VCaP (cell line): ENCODE measurements around the gene LYRM2.
A peak's percentile ranks its signal among the peaks of the same experiment; 100 is the strongest.
"Not testable (repeated sequence)": the region's sequence is repeated elsewhere in the genome, so short reads cannot be mapped to it uniquely, and the experiment has no call there.

Source experiments
- H3K27ac ChIP-seq: fragments of 450-650 bp; 2 replicates; pipeline ENCODE4 v1.5.1; 2017
- TF ChIP-seq, protein P1 (sequence below): fragments of 450-650 bp; conservative IDR thresholded peaks from 2 replicates; pipeline ENCODE4 v1.5.1; 2017; ENCODE audit warnings: mild to moderate bottlenecking, moderate library complexity

LYRM2 gene

DNA sequence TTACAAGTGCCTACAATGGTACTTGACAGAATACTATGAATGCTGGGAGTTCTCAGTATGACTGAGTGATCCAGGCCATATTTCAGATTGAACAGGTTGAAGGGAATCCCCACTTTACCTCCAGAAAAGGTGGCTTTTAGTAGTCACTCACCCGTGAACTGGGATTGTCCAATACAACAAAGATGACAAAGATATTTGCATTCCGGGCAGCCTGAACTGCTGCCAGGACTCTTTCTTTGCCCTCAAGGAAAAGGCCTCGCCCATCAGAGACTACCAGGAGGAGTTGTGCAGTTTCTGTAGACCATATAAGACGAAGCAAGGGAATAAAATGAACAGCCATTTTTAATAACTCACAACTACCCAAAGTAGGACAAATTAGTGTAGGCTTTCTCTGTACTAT lies 6.3 kb upstream of the LYRM2 start:
- H3K27ac ChIP-seq: no peak overlapping the region
- TF ChIP-seq, protein P1, sequence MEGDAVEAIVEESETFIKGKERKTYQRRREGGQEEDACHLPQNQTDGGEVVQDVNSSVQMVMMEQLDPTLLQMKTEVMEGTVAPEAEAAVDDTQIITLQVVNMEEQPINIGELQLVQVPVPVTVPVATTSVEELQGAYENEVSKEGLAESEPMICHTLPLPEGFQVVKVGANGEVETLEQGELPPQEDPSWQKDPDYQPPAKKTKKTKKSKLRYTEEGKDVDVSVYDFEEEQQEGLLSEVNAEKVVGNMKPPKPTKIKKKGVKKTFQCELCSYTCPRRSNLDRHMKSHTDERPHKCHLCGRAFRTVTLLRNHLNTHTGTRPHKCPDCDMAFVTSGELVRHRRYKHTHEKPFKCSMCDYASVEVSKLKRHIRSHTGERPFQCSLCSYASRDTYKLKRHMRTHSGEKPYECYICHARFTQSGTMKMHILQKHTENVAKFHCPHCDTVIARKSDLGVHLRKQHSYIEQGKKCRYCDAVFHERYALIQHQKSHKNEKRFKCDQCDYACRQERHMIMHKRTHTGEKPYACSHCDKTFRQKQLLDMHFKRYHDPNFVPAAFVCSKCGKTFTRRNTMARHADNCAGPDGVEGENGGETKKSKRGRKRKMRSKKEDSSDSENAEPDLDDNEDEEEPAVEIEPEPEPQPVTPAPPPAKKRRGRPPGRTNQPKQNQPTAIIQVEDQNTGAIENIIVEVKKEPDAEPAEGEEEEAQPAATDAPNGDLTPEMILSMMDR: no peak

DNA sequence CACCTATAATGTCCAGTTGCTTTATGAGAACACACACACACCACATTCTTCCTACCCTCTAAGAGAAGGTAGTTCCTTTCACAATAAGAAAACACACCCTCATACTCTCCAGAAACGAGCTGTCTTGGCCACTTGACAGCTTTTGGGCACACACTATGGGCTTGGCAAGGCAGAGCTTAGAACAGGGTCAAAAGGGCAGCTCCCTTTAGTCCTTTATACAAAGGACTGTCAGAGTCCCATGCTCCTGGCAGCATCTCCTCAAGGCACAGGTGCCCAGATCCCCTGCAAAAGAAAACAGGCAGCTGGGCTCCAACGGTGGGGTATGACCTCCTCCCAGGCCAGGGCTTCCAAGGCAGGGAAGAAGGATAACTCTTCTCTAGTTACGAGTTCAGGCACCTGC lies 4.9 kb upstream of the LYRM2 start:
- TF ChIP-seq, protein P1: no peak
- peak overlapping the region; percentile 27; the same call in 1 of the 2 replicates for H3K27ac ChIP-seq

DNA sequence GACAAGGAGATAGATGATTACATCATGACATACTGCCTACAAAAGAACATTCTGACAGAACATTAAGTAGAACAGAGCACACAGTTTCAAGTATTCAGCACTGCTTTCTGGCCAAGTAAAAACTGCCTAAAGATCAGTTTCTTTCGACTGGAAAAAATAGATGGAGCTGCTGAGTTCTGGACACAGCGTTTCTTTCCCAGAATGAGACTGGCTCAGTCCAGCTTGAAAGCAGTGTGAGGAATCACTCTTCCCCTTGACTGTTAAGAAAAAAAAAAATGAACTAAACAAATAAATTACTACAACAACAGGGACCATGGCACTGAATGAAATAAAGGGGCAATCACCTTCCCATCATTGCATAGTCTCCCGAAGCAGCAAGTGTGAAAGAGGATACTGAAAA lies 4.4 kb upstream of the LYRM2 start:
- H3K27ac ChIP-seq: peak overlapping the region; percentile 27; the same call in 1 of the 2 replicates
- TF ChIP-seq, protein P1: no peak

DNA sequence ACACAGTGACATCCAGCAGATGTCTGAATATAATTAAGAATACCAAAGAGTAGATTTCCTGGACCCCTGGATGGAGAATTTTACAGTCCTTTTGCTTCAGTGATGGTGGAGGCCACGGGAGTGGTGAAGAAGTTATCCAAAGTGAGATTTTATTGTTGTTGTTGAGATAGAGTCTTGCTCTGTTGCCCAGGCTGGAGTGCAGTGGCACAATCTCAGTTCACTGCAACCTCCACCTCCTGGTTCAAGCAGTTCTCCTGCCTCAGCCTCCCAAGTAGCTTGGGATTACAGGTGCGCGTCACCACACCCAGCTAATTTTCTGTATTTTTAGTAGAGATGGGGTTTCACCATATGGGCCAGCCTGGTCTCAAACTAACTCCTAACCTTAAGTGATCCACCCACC lies 3.0 kb upstream of the LYRM2 start:
- H3K27ac ChIP-seq: not testable (repeated sequence)

DNA sequence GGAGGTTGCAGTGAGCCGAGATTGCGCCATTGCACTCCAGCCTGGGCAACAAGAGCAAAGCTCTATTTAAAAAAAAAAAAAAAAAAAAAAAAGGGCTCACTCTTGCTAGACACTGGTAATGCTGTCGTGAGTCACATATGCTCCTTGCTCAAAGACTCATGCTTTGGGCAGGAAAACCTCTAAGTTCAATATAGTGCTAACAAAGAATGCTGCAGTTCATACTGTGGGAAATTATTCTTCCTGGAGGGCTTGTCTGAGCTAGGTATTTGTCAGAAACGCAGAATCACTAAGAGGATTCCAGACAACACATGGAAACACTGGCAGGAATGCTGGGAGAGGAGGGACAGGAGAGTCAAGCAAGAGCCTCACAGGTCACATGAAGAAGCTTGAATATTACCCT lies 2.3 kb upstream of the LYRM2 start:
- no peak overlapping the region for H3K27ac ChIP-seq
- TF ChIP-seq, protein P1: no peak

DNA sequence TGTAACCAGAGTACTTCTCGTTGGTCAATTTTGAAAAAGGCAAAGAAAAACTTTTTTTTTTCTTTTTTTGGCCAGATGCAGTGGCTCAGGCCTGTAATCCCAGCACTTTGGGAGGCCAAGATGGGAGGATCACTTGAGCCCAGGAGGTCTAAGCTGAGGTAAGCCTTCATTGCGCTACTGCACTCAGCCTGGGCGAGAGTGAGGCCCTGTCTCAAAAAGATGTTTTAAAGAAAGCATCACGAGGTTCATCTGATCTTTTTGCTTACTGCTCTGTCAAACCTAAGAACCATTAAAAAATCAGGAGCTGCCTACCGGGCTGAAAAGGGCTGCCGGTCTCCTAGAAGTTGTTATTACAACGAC lies 607 bp downstream of the LYRM2 start:
- peak overlapping the region; percentile 91 for H3K27ac ChIP-seq
- TF ChIP-seq, protein P1: no peak

DNA sequence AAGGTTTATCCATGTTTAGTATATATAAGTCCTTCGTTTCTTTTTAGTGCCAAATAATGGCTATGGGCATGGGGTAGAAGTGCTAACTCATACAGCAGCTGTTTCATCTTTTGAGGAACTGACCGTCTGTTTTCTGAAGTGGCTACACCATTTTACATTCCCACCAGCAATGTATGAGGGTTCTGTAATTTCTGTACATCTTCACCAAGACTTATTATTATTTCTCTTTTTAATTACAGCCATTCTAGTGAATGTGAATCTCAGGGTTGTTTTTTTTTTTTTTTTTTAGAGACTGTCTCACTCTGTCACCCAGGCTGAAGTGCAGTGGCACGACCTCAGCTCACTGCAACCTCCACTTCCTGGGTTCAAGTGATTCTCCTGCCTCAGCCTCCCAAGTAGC lies 2.1 kb downstream of the LYRM2 start:
- not testable (repeated sequence) for H3K27ac ChIP-seq

DNA sequence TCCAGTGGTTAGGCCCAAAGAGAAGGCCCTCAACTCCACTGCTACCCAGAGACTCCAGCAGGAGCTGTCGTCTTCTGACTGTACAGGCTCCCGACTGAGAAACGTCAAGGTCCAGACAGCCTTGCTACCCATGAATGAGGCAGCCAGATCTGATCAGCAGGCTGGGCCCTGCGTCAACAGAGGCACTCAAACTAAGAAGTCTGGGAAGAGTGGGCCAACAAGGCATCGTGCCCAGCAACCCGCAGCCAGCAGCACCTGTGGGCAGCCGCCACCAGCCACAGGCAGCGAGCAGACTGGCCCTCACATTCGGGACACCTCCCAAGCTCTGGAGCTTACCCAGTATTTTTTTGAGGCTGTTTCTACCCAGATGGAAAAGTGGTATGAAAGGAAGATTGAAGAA lies 8.1 kb downstream of the LYRM2 start:
- H3K27ac ChIP-seq: no peak overlapping the region
- TF ChIP-seq, protein P1: no peak

DNA sequence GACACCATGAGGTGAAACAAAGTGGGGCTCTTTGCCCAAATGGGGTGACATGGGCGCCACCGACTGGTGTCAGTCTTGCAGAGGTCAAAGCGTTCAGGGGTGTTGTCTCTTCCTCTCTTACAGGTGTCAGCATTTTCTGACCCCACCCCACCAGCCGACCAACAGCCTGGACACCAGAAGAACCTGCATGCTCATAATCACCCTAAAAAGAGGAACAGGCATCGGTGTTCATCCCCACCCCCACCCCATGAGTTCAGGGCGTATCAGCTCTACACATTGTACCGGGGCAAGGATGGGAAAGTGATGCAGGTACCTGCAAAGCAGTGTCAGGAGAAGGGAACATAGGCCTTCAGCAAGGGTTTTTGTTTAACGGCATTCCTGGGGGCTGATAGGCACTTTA lies 14.8 kb downstream of the LYRM2 start:
- H3K27ac ChIP-seq: no peak overlapping the region
- TF ChIP-seq, protein P1: no peak
